Activated CD4-positive, alpha-beta T cell treated with anti-CD3 and anti-CD28 coated beads, Interleukin-2, amount 10 ng/mL, durations not matched to agents 7 days and 5 days (primary cell): ENCODE data around the gene ZNF574. TPM values are rescaled to one million over a fixed set of nuclear protein-coding genes. Genes with fewer than 3 reads are reported as not detected.

Experiments
- CTCF ChIA-PET: fragments of 350-600 bp; sonication (Branson Sonifier 250); formaldehyde crosslinking; loops from one replicate; lab custom pipeline; 2021; ENCODE audit warnings: antibody characterized with exemption; lab: Charles Lee
- POLR2A ChIA-PET: fragments of 350-600 bp; sonication (Branson Sonifier 250); formaldehyde crosslinking; loops from one replicate; lab custom pipeline; 2021; ENCODE audit warnings: antibody characterized with exemption; lab: Charles Lee
- DNase-seq: peaks from one replicate; pipeline ENCODE4 v3.0.0-alpha.2; 2020
- H3K27ac Mint-ChIP-seq: one replicate; pipeline ENCODE4 v1.8.0; 2021; ENCODE audit warnings: mild to moderate bottlenecking, moderate library complexity, mixed read lengths
- H3K27me3 Mint-ChIP-seq: one replicate; pipeline ENCODE4 v1.8.0; 2021; ENCODE audit warnings: mixed read lengths
- H3K36me3 Mint-ChIP-seq: one replicate; pipeline ENCODE4 v1.8.0; 2021; ENCODE audit warnings: low read depth, mixed read lengths
- H3K4me1 Mint-ChIP-seq: one replicate; pipeline ENCODE4 v1.8.0; 2021; ENCODE audit warnings: mixed read lengths
- H3K4me3 Mint-ChIP-seq: one replicate; pipeline ENCODE4 v1.8.0; 2021; ENCODE audit warnings: mild to moderate bottlenecking, moderate library complexity, mixed read lengths
- H3K9me3 Mint-ChIP-seq: one replicate; pipeline ENCODE4 v1.8.0; 2021; ENCODE audit warnings: mixed read lengths
- total RNA-seq, 2 experiments: library from RNA; stranded (reverse); gene quantifications; one replicate each; pipeline ENCODE4 v1.2.3, GENCODE V29; 2021

ZNF574 gene
- total RNA-seq, 2 experiments from 2014 or later, result 14.1 to 15.8 TPM

GRCh38 chr19:42129399-42130253 is 53.7 kb downstream of the ZNF574 start:
- Mint-ChIP-seq H3K9me3 (no peaks in the 10 kb centered on the region), H3K4me1 (peaks cover 53% of the 10 kb centered on the region), H3K27me3 (no peaks in the 10 kb centered on the region), H3K4me3 (peak overlapping the region; percentile 23), H3K36me3 (peaks cover 5% of the 10 kb centered on the region), H3K27ac (peak overlapping the region; percentile 51)
- POLR2A ChIA-PET, result no interaction called here
- no peak for DNase-seq
- CTCF ChIA-PET, result interaction anchor here (0.6 to 1.5 kb wide), 4 partner anchors 15 to 150 kb away, joined by 3 to 4 read pairs (median 4); no protein-coding TSS in a partner anchor

- no peak for DNase-seq
- ChIA-PET CTCF (no interaction called here), POLR2A (no interaction called here)
- peak overlapping the region; percentile 51 for H3K27ac Mint-ChIP-seq
- H3K9me3 Mint-ChIP-seq, result no peaks in the 10 kb centered on the region
- peak overlapping the region; percentile 33 for H3K4me3 Mint-ChIP-seq
- no peaks in the 10 kb centered on the region for H3K27me3 Mint-ChIP-seq
- H3K36me3 Mint-ChIP-seq, result peaks cover 4% of the 10 kb centered on the region
- peaks cover 55% of the 10 kb centered on the region for H3K4me1 Mint-ChIP-seq
Measured at GRCh38 chr19:42130254-42130573, 54.2 kb downstream of the ZNF574 start.

Other genes starting within 250 kb of the ZNF574 start
- gene LYPD4, start 231.5 kb upstream of the ZNF574 start, total RNA-seq, result not detected
- gene DMRTC2, start 231.1 kb upstream of the ZNF574 start, total RNA-seq, result not detected
- 1,000 to 10,000 TPM; 2,679 to 3,011 TPM for gene RPS19, start 215.9 kb upstream of the ZNF574 start, total RNA-seq
- 1 to 10 TPM; 2.9 to 4.7 TPM for gene CD79A, start 198.9 kb upstream of the ZNF574 start, total RNA-seq
- 100 to 1,000 TPM; 663 to 761 TPM for gene ARHGEF1, start 193.0 kb upstream of the ZNF574 start, total RNA-seq
- gene ERFL, start 147.7 kb upstream of the ZNF574 start, total RNA-seq, result 1 to 10 TPM; 1.5 to 1.6 TPM
- 10 to 100 TPM; 67.4 to 74.0 TPM for gene RABAC1, start 116.8 kb upstream of the ZNF574 start, total RNA-seq
- gene ATP1A3, start 81.9 kb upstream of the ZNF574 start, total RNA-seq, result 1 to 10 TPM; 1.9 to 2.0 TPM
- under 1 TPM; 0.65 to 0.79 TPM for gene GRIK5, start 6.0 kb upstream of the ZNF574 start, total RNA-seq
- gene POU2F2, start 56.3 kb downstream of the ZNF574 start, total RNA-seq, result 10 to 100 TPM; 19.6 to 22.9 TPM
- 10 to 100 TPM; 37.2 to 42.4 TPM for gene DEDD2, start 141.5 kb downstream of the ZNF574 start, total RNA-seq
- 10 to 100 TPM; 18.0 to 18.5 TPM for gene ZNF526, start 144.1 kb downstream of the ZNF574 start, total RNA-seq
- gene GSK3A, start 166.4 kb downstream of the ZNF574 start, total RNA-seq, result 10 to 100 TPM; 42.7 to 53.4 TPM
- 10 to 100 TPM; 56.5 to 57.9 TPM for gene ERF, start 179.0 kb downstream of the ZNF574 start, total RNA-seq
- gene CIC, start 193.1 kb downstream of the ZNF574 start, total RNA-seq, result 10 to 100 TPM; 69.3 to 81.0 TPM
- under 1 TPM; 0.54 to 0.62 TPM for gene PRR19, start 226.0 kb downstream of the ZNF574 start, total RNA-seq
- 10 to 100 TPM; 43.5 to 46.6 TPM for gene PAFAH1B3, start 226.5 kb downstream of the ZNF574 start, total RNA-seq
- not detected for gene TMEM145, start 237.1 kb downstream of the ZNF574 start, total RNA-seq
- gene MEGF8, start 249.5 kb downstream of the ZNF574 start, total RNA-seq, result 1 to 10 TPM; 3.3 to 3.7 TPM